Ramos (cell line): ENCODE data around the gene SORL1-AS1.
"Not testable (repeated sequence)": the region's sequence is repeated elsewhere in the genome, so short reads cannot be mapped to it uniquely, and the experiment has no call there.

ENCODE experiments used
- in situ Hi-C: fragments of 300-500 bp; cut with MboI; formaldehyde crosslinking; loops from one replicate; pipeline ENCODE4 v1.14.3; 2022; ENCODE audit warnings: low sequenced_read_pairs; ENCODE audit not compliant: unreplicated experiment

The SORL1-AS1 gene

DNA sequence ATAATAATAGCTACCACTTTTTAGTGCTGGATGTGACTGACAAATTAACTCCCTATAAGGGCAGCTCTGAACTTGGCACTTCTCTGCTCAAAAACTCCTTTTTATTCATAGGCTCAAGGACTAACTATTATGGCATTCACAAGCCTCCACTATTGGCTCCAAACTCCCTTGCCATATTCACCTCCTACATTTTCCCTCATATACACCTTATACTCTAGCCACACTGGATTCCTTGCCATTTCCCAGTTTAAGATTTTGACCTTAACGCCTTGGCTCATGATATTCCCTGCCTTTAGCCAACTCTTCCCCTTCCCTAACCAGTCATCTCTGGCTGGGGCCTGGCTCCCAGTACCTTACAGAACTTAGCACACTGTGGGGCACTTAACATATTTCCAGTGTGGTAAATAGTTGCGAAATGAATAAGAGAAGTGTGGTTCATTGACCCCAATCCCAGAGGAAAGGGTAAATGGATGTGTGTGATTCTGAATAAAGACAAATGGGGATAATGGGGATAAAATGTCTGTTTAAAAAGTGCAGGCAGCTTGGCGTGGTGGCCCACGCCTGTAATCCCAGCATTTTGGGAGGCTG is 40.7 kb downstream of the SORL1-AS1 start:
- in situ Hi-C loops: no loop called here

DNA sequence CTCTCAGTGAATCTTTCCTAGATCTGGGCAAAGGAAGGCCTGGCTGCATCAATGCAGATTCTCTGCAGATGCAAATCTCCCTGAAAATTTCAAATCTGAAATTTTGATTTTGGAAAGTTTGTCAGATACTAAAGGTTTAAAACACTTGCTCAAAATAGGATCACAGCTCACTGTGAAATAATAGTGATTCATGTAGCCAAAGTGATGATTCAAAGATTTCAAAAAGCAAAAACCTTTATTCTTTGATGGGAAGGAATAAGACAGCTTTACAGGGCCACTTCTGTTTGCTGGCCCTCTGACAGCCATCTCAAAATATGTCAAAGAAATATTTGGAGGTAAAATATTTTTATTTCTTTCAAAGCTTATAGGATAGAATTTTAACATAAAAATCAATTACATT is 41.4 kb downstream of the SORL1-AS1 start:
- in situ Hi-C loops: not testable (repeated sequence)

DNA sequence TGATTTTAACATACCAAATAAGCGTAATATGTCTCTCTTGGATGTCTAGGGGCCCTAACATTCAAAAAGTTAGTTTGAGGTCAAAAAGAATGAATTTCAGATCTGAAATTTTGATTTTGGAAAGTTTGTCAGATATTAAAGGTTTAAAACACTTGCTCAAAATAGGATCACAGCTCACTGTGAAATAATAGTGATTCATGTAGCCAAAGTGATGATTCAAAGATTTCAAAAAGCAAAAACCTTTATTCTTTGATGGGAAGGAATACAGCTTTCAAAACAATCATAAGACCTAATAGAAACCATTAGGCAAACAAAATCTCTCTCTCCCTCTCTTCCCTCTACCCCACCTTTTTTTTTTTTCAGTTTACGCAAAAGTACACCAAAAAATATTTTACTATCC is 42.7 kb downstream of the SORL1-AS1 start:
- in situ Hi-C loops: not testable (repeated sequence)

- in situ Hi-C loops: no loop called here
Observed at GRCh38 chr11:121408830-121409229, 43.9 kb downstream of the SORL1-AS1 start.

GRCh38 chr11:121406291-121406690 is 46.5 kb downstream of the SORL1-AS1 start:
- in situ Hi-C loops: no loop called here

GRCh38 chr11:121405646-121406045 is 47.1 kb downstream of the SORL1-AS1 start:
- in situ Hi-C loops: no loop called here

GRCh38 chr11:121394785-121395184 is 58.0 kb downstream of the SORL1-AS1 start:
- in situ Hi-C loops: no loop called here

DNA sequence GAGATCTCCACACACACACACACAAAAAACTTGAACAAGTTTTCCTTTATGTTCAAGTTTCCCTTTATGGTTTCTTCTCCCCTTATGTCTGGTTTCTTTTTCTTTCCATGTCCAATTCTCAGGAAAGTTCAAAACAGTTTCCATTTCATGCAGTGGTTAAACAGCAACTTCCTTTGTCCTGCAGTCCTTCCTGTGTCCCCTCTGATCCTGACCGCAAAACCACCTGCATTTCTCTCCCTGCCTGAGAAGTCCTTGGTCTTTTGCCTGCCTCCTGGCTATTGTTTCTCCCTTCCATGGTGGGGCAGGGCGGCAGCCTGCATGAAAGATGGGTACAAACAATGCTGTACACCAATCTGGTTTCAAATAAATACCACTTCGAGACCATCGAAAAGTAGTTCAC is 58.9 kb downstream of the SORL1-AS1 start:
- in situ Hi-C loops: no loop called here

DNA sequence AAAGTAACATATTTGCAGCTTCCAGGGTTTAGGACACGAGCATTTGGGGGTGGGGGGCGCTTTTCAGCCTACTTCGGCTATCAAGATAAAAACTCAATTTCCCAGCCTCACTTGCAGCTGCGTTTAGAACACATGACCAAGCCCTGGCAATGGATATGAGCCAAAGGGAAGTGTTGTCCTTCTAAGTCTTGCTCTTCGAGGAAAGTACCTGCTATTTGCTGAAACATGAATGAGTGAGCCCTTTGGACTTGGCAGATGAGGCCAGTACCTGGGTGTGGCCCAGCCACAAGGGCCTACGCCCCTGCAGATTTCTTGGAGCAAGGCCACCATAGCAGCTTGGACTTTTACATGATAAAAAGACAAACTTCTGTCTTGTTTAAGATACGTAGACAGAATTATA is 60.9 kb downstream of the SORL1-AS1 start:
- in situ Hi-C loops: no loop called here

DNA sequence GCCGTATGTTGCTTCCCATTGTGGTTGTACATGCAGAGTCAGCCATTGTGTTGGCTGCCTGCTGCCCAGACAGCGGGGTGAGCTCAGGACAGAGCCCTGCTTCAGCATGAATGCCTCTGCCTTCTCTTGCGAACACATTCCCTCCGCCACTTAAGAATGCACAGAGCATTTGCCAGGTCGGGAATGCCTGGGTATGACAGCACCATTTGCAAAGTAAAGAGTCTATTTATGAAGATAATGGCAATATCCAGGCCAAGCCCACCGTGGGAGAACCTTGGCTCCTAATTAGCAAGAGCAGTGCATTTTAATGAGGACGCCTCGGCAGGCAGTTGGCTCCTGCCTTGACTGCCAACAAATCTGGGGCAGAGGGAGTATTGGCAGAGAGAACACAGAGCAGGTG is 63.1 kb downstream of the SORL1-AS1 start:
- in situ Hi-C loops: no loop called here
